Gastroesophageal sphincter (tissue), 3 donors: ENCODE data around the gene TADA2A.

Experiments
- CTCF ChIP-seq, 4 experiments: fragments of 200-600 bp in 2 of 4; fragments of 450-650 bp in 2 of 4; sonication (generic) in 1 of 4; IDR thresholded peaks; one replicate each; pipeline ENCODE4 v1.5.1; 2017 to 2019; ENCODE audit warnings: antibody characterized with exemption in 4 of 4, mild to moderate bottlenecking in 2 of 4, moderate library complexity in 2 of 4
- EP300 ChIP-seq: sonication (generic); formaldehyde crosslinking; IDR thresholded peaks from one replicate; pipeline ENCODE4 v1.6.1; 2017; ENCODE audit warnings: antibody characterized with exemption, mild to moderate bottlenecking
- POLR2A ChIP-seq, 2 donors: fragments of 450-650 bp; IDR thresholded peaks; one replicate each; pipeline ENCODE4 v1.6.1; 2017; ENCODE audit warnings: antibody characterized with exemption in 2 of 2, mild to moderate bottlenecking in 2 of 2, moderate library complexity in 1 of 2

GRCh38 chr17:37479025-37479424 lies 72.3 kb downstream of the TADA2A start:
- no peak for TF ChIP-seq CTCF (IDR thresholded peaks at IDR 0.05)
- no peak for TF ChIP-seq POLR2A (IDR thresholded peaks at IDR 0.05)
- no peak for TF ChIP-seq EP300
